WTC11 (cell line): Measurements from ENCODE around the gene MYO9A. TPM values are rescaled to one million over a fixed set of nuclear protein-coding genes. Genes with fewer than 3 reads are reported as not detected.

ENCODE experiments used
- ATAC-seq: fragments of 200-7000 bp; cut with Tn5 transposase; 2 replicates; pipeline ENCODE4 v1.10.0; 2021; ENCODE audit warnings: mild to moderate bottlenecking, moderate library complexity
- CTCF ChIA-PET: fragments of 300-600 bp; sonication (Branson Sonifier 250); formaldehyde crosslinking; loops from one replicate; lab custom pipeline; 2021; ENCODE audit warnings: antibody characterized with exemption; lab: Charles Lee
- POLR2A ChIA-PET: fragments of 350-600 bp; sonication (Branson Sonifier 250); formaldehyde crosslinking; loops from one replicate; lab custom pipeline; 2021; ENCODE audit warnings: antibody characterized with exemption; lab: Charles Lee
- DNase-seq: peaks from one replicate; pipeline ENCODE4 v3.0.0; 2021; ENCODE audit warnings: low spot score
- H3K27ac Mint-ChIP-seq: 2 replicates; pipeline ENCODE4 v1.8.0; 2021; ENCODE audit warnings: mixed read lengths
- H3K27me3 Mint-ChIP-seq: 2 replicates; pipeline ENCODE4 v1.8.0; 2021; ENCODE audit warnings: low read depth, mild to moderate bottlenecking, moderate library complexity, mixed read lengths
- H3K36me3 Mint-ChIP-seq: 2 replicates; pipeline ENCODE4 v1.8.0; 2021; ENCODE audit warnings: mixed read lengths
- H3K4me1 Mint-ChIP-seq: 2 replicates; pipeline ENCODE4 v1.8.0; 2022; ENCODE audit warnings: mixed read lengths
- H3K4me3 Mint-ChIP-seq: 2 replicates; pipeline ENCODE4 v1.8.0; 2021; ENCODE audit warnings: mild to moderate bottlenecking, moderate library complexity, mixed read lengths
- H3K9me3 Mint-ChIP-seq: 2 replicates; pipeline ENCODE4 v1.8.0; 2021; ENCODE audit warnings: mixed read lengths
- AR ChIP-seq: fragments of 250-450 bp; sonication (Bioruptor Pico); IDR thresholded peaks from 2 replicates; pipeline ENCODE4 v1.9.0; 2021; ENCODE audit warnings: mild to moderate bottlenecking
- ATF2 ChIP-seq: sonication (generic); formaldehyde crosslinking; IDR thresholded peaks from 2 replicates; pipeline ENCODE4 v1.8.1; 2022; ENCODE audit warnings: low read depth, missing genetic modification reagents, borderline replicate concordance
- CDX4 ChIP-seq: fragments of 250-450 bp; sonication (Bioruptor Pico); IDR thresholded peaks from 2 replicates; pipeline ENCODE4 v1.9.0; 2021; ENCODE audit warnings: moderate library complexity, mild to moderate bottlenecking, inconsistent platforms, borderline replicate concordance
- CREM ChIP-seq: sonication (generic); formaldehyde crosslinking; IDR thresholded peaks from 2 replicates; pipeline ENCODE4 v1.8.1; 2022; ENCODE audit warnings: mild to moderate bottlenecking, missing genetic modification reagents, moderate library complexity
- E2F5 ChIP-seq: sonication (generic); formaldehyde crosslinking; IDR thresholded peaks from 2 replicates; pipeline ENCODE4 v1.8.1; 2022; ENCODE audit warnings: mild to moderate bottlenecking, moderate library complexity, missing genetic modification reagents
- ELF4 ChIP-seq: sonication (generic); formaldehyde crosslinking; IDR thresholded peaks from 2 replicates; pipeline ENCODE4 v1.8.1; 2022; ENCODE audit warnings: low read depth, mild to moderate bottlenecking, moderate library complexity, missing genetic modification reagents
- FOXJ3 ChIP-seq: sonication (generic); formaldehyde crosslinking; IDR thresholded peaks from 2 replicates; pipeline ENCODE4 v1.9.0; 2021; ENCODE audit warnings: missing genetic modification reagents, mild to moderate bottlenecking, borderline replicate concordance
- GABPB1 ChIP-seq: sonication (generic); formaldehyde crosslinking; IDR thresholded peaks from 2 replicates; pipeline ENCODE4 v1.8.1; 2023; ENCODE audit warnings: mild to moderate bottlenecking, missing genetic modification reagents
- HMGA2 ChIP-seq: fragments of 250-450 bp; sonication (Bioruptor Pico); IDR thresholded peaks from 2 replicates; pipeline ENCODE4 v1.4.0; 2021; ENCODE audit warnings: mild to moderate bottlenecking, moderate library complexity
- JUN ChIP-seq: sonication (generic); formaldehyde crosslinking; IDR thresholded peaks from 2 replicates; pipeline ENCODE4 v1.8.0; 2023; ENCODE audit warnings: mild to moderate bottlenecking, missing genetic modification reagents
- MYBL2 ChIP-seq: sonication (generic); formaldehyde crosslinking; IDR thresholded peaks from 2 replicates; pipeline ENCODE4 v1.8.1; 2023; ENCODE audit warnings: mild to moderate bottlenecking, moderate library complexity, missing genetic modification reagents
- NFYB ChIP-seq: sonication (generic); formaldehyde crosslinking; conservative IDR thresholded peaks from 2 replicates; pipeline ENCODE4 v1.8.0; 2022; ENCODE audit warnings: low read depth, missing genetic modification reagents
- NR1H2 ChIP-seq: sonication (generic); formaldehyde crosslinking; IDR thresholded peaks from 2 replicates; pipeline ENCODE4 v1.9.0; 2021; ENCODE audit warnings: mild to moderate bottlenecking, moderate library complexity, missing genetic modification reagents
- NR3C1 ChIP-seq: sonication (generic); formaldehyde crosslinking; conservative IDR thresholded peaks from 2 replicates; pipeline ENCODE4 v1.8.1; 2023; ENCODE audit warnings: low read depth, mild to moderate bottlenecking, missing genetic modification reagents
- RELA ChIP-seq: sonication (generic); formaldehyde crosslinking; IDR thresholded peaks from 2 replicates; pipeline ENCODE4 v1.8.1; 2022; ENCODE audit warnings: missing genetic modification reagents, mild to moderate bottlenecking, borderline replicate concordance
- SOX15 ChIP-seq: fragments of 250-450 bp; sonication (Bioruptor Pico); IDR thresholded peaks from 2 replicates; pipeline ENCODE4 v1.9.0; 2021; ENCODE audit warnings: mild to moderate bottlenecking
- TEAD1 ChIP-seq: sonication (generic); formaldehyde crosslinking; IDR thresholded peaks from 2 replicates; pipeline ENCODE4 v1.8.0; 2022; ENCODE audit warnings: mild to moderate bottlenecking, missing genetic modification reagents
- ZNF219 ChIP-seq: sonication (generic); formaldehyde crosslinking; IDR thresholded peaks from 2 replicates; pipeline ENCODE4 v1.8.0; 2023; ENCODE audit warnings: missing genetic modification reagents, mild to moderate bottlenecking, borderline replicate concordance
- ZNF232 ChIP-seq: sonication (generic); formaldehyde crosslinking; IDR thresholded peaks from 2 replicates; pipeline ENCODE4 v1.8.0; 2022; ENCODE audit warnings: mild to moderate bottlenecking, missing genetic modification reagents
- ZNF263 ChIP-seq: sonication (generic); formaldehyde crosslinking; IDR thresholded peaks from 2 replicates; pipeline ENCODE4 v1.8.1; 2022; ENCODE audit warnings: low read depth, mild to moderate bottlenecking, moderate library complexity, missing genetic modification reagents
- ZNF396 ChIP-seq: fragments of 250-450 bp; sonication (Bioruptor Pico); IDR thresholded peaks from 2 replicates; pipeline ENCODE4 v1.8.0; 2021; ENCODE audit warnings: mild to moderate bottlenecking, moderate library complexity, borderline replicate concordance
- ZNF416 ChIP-seq: fragments of 250-450 bp; sonication (Bioruptor Pico); IDR thresholded peaks from 2 replicates; pipeline ENCODE4 v1.9.0; 2021; ENCODE audit warnings: mild to moderate bottlenecking, inconsistent platforms
- total RNA-seq: library from RNA; stranded (reverse); gene quantifications from 3 replicates; pipeline ENCODE4 v1.2.3, GENCODE V29; 2021
- TF ChIP-seq, protein P1 (sequence below): fragments of 250-450 bp; sonication (Bioruptor Pico); IDR thresholded peaks from 2 replicates; pipeline ENCODE4 v1.9.0; 2021; ENCODE audit warnings: mild to moderate bottlenecking, borderline replicate concordance

MYO9A gene
- total RNA-seq, 1 experiment from 2014 or later, result 23.5 TPM

- no peak for TF ChIP-seq JUN (CRISPR knock-in tag)
- TF ChIP-seq, protein P1, sequence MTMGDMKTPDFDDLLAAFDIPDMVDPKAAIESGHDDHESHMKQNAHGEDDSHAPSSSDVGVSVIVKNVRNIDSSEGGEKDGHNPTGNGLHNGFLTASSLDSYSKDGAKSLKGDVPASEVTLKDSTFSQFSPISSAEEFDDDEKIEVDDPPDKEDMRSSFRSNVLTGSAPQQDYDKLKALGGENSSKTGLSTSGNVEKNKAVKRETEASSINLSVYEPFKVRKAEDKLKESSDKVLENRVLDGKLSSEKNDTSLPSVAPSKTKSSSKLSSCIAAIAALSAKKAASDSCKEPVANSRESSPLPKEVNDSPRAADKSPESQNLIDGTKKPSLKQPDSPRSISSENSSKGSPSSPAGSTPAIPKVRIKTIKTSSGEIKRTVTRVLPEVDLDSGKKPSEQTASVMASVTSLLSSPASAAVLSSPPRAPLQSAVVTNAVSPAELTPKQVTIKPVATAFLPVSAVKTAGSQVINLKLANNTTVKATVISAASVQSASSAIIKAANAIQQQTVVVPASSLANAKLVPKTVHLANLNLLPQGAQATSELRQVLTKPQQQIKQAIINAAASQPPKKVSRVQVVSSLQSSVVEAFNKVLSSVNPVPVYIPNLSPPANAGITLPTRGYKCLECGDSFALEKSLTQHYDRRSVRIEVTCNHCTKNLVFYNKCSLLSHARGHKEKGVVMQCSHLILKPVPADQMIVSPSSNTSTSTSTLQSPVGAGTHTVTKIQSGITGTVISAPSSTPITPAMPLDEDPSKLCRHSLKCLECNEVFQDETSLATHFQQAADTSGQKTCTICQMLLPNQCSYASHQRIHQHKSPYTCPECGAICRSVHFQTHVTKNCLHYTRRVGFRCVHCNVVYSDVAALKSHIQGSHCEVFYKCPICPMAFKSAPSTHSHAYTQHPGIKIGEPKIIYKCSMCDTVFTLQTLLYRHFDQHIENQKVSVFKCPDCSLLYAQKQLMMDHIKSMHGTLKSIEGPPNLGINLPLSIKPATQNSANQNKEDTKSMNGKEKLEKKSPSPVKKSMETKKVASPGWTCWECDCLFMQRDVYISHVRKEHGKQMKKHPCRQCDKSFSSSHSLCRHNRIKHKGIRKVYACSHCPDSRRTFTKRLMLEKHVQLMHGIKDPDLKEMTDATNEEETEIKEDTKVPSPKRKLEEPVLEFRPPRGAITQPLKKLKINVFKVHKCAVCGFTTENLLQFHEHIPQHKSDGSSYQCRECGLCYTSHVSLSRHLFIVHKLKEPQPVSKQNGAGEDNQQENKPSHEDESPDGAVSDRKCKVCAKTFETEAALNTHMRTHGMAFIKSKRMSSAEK, result no peak
- TF ChIP-seq ZNF396 (CRISPR knock-in tag), result no peak
- TF ChIP-seq NFYB (CRISPR knock-in tag), result no peak
- TF ChIP-seq MYBL2 (CRISPR knock-in tag), result no peak
- TF ChIP-seq FOXJ3, result no peak
- no peak for TF ChIP-seq GABPB1 (CRISPR knock-in tag)
- no peak for TF ChIP-seq NR1H2 (CRISPR knock-in tag)
- TF ChIP-seq E2F5 (CRISPR knock-in tag), result no peak
- no peak for TF ChIP-seq SOX15
- TF ChIP-seq RELA (CRISPR knock-in tag), result no peak
- TF ChIP-seq CDX4 (CRISPR knock-in tag), result no peak
- TF ChIP-seq ZNF416 (CRISPR knock-in tag), result no peak
- TF ChIP-seq ATF2 (CRISPR knock-in tag), result no peak
- TF ChIP-seq AR (CRISPR knock-in tag), result no peak
- POLR2A ChIA-PET, result no interaction called here
- H3K27ac Mint-ChIP-seq, result no peak overlapping the region
- H3K27me3 Mint-ChIP-seq, result peaks cover 2% of the 10 kb centered on the region; the same call in 1 of the 2 replicates
- DNase-seq, result no peak
- peaks cover 15% of the 10 kb centered on the region for H3K4me1 Mint-ChIP-seq
- H3K9me3 Mint-ChIP-seq, result peaks cover 35% of the 10 kb centered on the region
- no peak for ATAC-seq
- H3K4me3 Mint-ChIP-seq, result no peak overlapping the region
- H3K36me3 Mint-ChIP-seq, result peaks cover 20% of the 10 kb centered on the region
- CTCF ChIA-PET, result interaction anchor here (0.6 kb wide), 2 partner anchors 195 to 317 kb away, joined by 3 to 4 read pairs; no protein-coding TSS in a partner anchor
Measured at GRCh38 chr15:71821547-71822129, 296.3 kb downstream of the MYO9A start.

DNA sequence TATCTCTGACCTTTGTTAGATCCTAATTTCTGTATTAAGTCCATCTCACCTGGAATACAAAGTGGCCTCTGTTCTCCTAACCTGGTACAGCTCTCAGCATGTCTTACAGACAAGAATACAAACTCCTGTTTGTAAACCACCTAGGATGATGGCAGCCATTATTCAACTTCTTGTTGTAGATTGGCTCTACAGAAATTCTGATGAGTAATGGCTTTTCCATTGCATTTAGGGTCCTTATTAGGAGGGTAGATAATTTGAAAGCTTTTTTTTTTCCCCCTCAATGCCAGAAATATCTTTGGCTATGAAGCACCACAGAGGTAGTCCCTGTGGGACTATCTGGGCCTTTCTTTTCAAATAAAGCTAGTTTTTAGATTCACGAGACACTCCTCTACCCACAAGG lies 297.8 kb downstream of the MYO9A start:
- peaks cover 35% of the 10 kb centered on the region for H3K9me3 Mint-ChIP-seq
- DNase-seq (no peak), ATAC-seq (no peak)
- ChIA-PET CTCF (interaction anchor here (0.9 to 1.4 kb wide), 2 partner anchors 10 to 76 kb away, joined by 3 to 4 read pairs; partner anchors contain the start of gene NR2E3), POLR2A (no interaction called here)
- peaks cover 20% of the 10 kb centered on the region for H3K36me3 Mint-ChIP-seq
- H3K4me3 Mint-ChIP-seq, result no peak overlapping the region
- no peak overlapping the region for H3K27ac Mint-ChIP-seq
- H3K4me1 Mint-ChIP-seq, result 0 out of 2 replicates have a peak, but pooled peaks cover 4% of the 10 kb centered on the region
- TF ChIP-seq NR3C1, result no peak
- no peak for TF ChIP-seq ZNF232
- no peak for TF ChIP-seq ELF4 (CRISPR knock-in tag)
- TF ChIP-seq ZNF219 (CRISPR knock-in tag), result no peak
- TF ChIP-seq ZNF263 (CRISPR knock-in tag), result no peak
- no peak for TF ChIP-seq CREM (CRISPR knock-in tag)
- no peak for TF ChIP-seq HMGA2 (CRISPR knock-in tag)
- no peak for TF ChIP-seq TEAD1 (CRISPR knock-in tag)
- peaks cover 2% of the 10 kb centered on the region; the same call in 1 of the 2 replicates for H3K27me3 Mint-ChIP-seq
